Activated T-helper 1 cell treated with Interleukin-2 at 50 U/mL for 16 hours (primary cell): Measurements from ENCODE around the gene PEX16.
A peak's percentile ranks its signal among the peaks of the same experiment; 100 is the strongest.
"Not testable (repeated sequence)": the region's sequence is repeated elsewhere in the genome, so short reads cannot be mapped to it uniquely, and the experiment has no call there.

Experiments used
- DNase-seq: peaks from one replicate; pipeline ENCODE4 v3.0.0-alpha.2; 2020; ENCODE audit warnings: low read depth

PEX16 gene

DNA sequence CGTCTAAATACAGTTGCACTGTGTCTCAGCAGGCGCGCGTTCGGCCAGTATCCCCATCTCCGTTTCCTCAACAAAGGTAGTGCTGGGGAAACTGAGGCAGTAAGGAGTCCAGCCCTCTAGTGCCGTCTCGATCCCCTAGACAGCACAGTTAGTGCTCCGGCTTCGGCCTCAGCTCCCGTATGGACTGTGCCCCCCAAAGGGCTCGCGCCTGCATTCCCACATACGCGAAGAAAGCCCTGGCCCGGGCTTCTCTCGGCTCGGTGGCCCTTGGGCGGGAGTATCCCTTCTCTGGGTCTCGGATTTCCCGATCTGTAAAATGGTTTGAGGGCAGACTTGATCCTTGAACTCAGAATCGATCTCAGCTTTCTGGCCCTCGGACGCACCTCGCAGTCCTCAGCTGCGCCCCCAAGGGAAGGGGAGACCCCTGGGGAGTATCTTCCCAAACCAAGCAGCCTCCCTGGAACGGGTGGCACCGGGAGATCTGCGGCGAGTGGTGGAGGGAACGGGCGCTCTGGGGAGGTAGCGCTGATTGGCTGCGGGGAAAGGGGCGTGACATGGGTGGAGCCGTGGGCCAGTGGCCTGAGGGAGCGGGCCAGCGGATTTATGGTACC is 759 bp upstream of the PEX16 start:
- DNase-seq: peak; percentile 37

- DNase-seq: no peak
Measured at GRCh38 chr11:45917286-45917622, 423 bp downstream of the PEX16 start.

DNA sequence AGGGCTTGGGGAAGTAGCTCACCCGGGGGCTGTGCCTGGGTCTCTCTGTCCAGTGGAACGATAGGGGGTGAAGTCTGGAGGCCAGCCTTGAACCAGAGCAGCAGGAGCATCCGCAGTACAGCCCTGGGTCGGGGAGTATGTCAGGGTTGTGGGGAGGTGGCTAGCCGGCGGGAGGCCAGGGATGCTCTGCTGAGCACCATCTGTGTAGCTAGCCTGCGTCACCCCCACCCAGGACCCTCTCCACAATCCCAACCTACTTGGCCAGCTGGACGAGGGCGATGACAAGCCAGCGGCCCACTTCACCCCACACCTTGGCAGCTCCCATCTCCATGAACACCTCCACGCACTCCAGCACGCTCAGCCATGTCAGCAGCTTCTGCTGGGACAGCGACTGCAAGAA is 2.2 kb downstream of the PEX16 start:
- DNase-seq: no peak

- no peak for DNase-seq
Measured at GRCh38 chr11:45913942-45914635, 3.6 kb downstream of the PEX16 start.

DNA sequence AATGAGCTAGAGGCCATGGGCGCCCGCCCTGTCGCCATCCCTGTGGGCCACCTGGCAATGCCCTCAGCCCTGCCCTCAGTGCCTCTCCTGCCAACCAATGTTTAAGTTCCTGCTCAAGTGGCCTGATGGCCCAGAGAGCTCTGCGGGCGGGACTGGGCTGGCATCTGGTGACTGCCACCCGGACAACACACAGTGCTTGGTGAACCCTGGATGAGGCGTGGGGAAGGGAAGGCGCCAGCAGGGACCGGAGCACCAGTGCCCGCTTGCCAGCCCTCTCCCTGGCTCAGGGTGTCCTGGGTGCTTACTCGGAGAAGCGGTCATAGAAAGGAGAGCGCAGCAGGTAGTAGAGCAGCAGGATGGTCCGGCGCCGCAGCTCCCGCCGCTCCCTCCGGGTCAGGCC is 4.2 kb downstream of the PEX16 start:
- DNase-seq: no peak

DNA sequence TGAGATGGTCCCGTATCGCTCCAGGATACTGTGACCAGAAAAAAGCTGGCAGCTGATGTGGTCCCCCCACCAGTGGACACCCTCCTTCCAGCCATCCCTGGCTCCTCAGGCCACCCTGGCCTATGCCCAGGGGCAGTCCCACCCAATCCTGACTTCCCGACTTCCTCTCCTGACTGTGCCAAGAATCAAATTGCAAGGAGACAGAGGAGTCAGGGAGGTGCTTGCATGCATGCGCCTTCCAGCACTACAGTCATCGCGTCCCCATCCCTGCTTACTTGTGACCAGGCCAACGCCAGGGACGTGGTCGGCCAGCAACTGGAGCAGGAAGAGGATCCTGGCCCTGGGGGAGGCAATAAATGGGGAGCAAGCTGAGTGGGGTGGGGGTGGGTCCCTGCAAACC is 7.1 kb downstream of the PEX16 start:
- no peak for DNase-seq

DNA sequence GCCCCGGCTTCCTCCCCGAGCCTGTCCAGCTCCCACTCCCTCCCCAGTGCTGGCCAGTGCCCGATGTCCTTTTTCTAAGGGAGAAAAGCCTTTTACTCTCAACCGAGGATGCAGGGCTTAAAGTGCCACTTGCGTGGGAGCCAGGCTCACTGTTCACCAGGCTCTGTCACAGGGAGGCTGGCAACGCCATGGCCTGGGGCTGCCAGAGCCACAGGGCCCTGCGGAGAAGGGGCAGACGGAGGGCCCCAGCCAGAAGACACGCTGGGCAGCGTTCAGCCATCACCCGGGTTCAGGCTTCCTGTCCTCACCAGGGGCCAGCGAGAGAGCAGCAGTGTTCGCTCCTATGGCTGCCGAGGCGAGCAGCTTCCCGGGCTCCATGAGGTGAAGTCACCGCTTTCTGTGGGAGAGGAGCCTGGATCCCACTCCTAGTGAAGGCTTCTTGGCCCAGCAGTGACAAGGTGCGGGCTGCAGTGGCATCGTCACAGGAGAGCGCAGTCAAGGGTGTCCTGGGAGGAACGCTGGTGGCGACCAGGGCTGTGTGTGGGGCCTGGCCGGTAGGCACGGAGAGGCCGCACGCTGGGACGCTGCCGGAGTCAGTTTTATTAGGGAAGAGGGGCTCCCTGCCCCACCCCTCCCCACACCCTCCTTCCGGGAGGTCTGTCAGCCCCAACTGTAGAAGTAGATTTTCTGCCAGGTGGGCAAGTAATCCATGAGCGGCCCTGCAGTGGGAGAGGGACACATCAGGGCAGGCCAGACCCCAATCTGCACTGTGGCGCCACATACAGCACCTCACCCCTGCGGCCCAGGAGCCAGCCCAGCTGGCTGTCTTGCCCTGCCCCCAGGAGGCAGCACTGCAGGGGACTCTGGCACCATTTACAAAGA is 7.8 kb downstream of the PEX16 start:
- DNase-seq: no peak

DNA sequence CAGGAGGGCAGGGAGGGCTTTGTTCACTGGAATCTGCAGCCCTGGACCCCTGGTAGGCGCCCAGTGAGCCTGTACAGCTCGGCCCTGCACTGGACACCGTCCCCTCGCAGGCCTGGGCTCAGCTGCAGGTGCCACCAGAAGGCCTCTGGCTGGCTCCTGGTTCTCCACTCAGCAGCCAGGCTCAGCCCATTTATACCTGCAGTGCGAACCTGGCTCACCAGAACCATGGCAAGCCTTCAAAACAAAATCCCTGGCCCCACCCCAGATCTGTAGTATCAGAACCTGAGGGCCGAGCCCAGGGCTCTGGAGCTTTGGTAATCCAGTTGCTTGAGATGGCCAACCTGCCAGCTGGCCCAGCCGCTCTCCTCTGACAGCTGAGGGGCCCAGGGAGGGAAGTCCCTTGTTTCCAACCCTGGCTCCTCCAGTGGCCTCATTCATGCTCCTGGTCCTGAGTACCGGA is 9.7 kb downstream of the PEX16 start:
- no peak for DNase-seq

DNA sequence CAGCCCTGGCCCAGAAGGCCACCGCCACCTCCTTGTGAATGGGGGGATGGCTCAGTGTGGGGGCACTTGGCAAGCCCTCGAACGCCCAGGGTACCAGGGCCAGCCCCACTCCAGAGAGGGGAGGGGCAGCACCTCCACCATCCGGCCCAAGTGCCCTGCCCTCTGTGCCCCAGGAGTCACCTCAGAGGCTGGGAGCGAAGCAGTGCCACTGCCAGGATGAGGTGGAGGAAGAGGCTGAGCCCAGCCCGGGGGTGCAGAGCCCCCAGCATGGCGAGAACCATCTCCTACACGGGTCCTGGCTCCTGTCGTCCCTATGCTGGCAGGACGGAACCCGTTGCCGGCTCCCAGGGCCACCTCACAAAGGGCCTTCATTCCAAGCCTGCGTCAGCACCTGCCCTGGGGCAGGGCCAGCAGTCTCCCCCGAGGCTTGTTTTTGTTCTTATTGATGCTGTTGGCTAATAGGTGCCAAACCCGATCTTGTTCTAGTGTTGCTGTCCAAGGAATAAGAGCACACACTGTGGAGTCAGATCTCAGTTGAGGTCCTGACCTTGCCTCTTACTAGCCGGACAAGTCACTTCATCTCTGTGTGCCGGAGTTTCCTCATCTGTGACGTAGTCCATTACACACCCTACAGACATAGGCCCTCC is 10.6 kb downstream of the PEX16 start, which contains the start of gene FREY1:
TSS of gene FREY1 (minus strand) at position 307 of the 647 bp plus-strand sequence. CDS start at position 281, 26 bp downstream.
- DNase-seq: no peak

GRCh38 chr11:45906096-45906682 is 11.5 kb downstream of the PEX16 start:
- DNase-seq: no peak

DNA sequence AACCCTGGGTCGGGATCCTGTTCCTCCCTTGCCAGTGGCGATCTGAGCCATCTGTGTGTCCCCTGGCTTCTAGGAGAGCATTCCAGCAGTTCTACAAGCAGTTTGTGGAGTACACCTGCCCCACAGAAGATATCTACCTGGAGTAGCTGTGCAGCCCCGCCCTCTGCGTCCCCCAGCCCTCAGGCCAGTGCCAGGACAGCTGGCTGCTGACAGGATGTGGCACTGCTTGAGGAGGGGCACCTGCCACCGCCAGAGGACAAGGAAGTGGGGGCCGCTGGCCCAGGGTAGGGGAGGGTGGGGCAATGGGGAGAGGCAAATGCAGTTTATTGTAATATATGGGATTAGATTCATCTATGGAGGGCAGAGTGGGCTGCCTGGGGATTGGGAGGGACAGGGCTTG is 12.1 kb downstream of the PEX16 start:
- DNase-seq: not testable (repeated sequence)

- DNase-seq: no peak
Measured at GRCh38 chr11:45905095-45905494, 12.6 kb downstream of the PEX16 start.

- DNase-seq: no peak
Measured at GRCh38 chr11:45904309-45904915, 13.3 kb downstream of the PEX16 start.

DNA sequence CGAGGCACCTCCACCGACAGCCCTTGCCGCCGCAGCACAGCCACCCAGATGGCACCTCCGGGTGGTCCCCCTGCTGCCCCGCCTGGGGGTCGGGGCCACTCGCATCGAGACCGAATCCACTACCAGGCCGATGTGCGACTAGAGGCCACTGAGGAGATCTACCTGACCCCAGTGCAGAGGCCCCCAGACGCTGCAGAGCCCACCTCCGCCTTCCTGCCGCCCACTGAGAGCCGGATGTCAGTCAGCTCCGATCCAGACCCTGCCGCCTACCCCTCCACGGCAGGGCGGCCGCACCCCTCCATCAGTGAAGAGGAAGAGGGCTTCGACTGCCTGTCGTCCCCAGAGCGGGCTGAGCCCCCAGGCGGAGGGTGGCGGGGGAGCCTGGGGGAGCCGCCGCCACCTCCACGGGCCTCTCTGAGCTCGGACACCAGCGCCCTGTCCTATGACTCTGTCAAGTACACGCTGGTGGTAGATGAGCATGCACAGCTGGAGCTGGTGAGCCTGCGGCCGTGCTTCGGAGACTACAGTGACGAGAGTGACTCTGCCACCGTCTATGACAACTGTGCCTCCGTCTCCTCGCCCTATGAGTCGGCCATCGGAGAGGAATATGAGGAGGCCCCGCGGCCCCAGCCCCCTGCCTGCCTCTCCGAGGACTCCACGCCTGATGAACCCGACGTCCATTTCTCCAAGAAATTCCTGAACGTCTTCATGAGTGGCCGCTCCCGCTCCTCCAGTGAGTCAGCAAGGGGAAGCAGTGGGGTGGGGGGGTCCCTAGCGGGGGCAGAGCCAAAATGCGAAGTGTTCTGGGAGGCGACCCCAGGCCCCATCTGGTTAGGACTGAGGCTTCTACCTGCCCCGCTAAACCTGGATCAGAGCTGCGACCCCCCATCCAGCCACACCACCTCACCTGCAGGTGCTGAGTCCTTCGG is 15.0 kb downstream of the PEX16 start:
- no peak for DNase-seq

- no peak for DNase-seq
Measured at GRCh38 chr11:45901626-45902025, 16.1 kb downstream of the PEX16 start.

- DNase-seq: no peak
Measured at GRCh38 chr11:45900916-45901617, 16.6 kb downstream of the PEX16 start.

GRCh38 chr11:45900175-45900800 is 17.4 kb downstream of the PEX16 start:
- DNase-seq: not testable (repeated sequence)

DNA sequence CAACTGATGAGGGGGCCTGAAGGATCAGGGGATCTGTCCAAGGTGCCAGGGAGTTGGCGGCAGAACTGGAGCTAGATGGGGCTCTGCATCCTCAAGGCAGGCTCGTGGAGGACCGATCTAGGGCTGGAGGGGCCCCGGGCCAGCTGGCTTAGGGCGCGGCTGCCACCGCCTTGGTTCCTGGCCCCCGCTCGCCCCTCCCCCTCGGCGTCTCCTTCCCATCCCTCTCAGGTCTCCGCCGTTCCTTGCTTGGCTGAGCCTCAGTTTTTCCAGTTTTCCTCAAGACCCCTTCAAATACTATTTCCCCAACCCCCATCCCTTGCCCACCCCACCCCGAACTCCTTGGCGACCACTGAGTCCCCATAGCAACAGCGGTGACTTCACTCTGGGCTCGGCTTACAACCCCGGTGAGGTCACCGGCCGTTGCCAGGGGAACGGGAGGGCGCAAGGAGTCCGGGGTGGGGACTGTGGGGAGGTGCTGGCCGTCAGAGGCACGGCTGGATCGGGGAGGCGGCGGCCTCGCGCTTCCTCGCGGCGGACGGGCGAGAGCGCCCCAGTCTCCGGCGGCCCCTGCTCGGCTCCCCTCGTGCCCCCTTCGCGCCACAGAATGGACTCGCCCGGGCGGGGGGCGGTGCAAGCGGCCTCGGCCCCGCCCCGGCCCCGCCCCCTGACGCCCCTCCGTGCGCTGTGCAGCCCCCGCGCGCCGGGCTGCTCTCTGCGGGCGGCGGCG is 18.1 kb downstream of the PEX16 start:
- no peak for DNase-seq

DNA sequence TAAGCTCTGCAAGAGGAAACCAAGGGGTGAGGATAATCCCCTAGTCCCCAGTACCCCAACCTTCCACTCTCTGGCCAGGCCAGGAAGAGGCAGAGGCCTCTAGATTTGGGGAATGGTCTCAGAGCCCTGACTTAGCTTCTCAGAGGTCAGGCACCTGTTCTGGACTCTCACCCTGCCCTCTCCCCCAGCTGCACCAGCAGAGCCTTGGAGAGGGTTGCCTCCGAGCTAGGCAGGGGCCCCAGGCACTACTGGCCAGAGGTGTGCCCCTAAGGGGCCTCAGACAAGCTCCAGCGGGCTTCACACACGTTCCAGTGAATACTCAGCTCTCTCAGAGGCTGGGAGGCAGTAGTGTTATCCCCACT is 18.6 kb downstream of the PEX16 start:
- DNase-seq: no peak
